GM19467 (cell line): ENCODE data around the gene PVRIG.
"Not testable (repeated sequence)": the region's sequence is repeated elsewhere in the genome, so short reads cannot be mapped to it uniquely, and the experiment has no call there.

Experiments
- ATAC-seq: cut with Tn5 transposase; IDR thresholded peaks from one replicate; pipeline ENCODE4 v1.9.1; 2021; ENCODE audit warnings: mild to moderate bottlenecking, moderate library complexity; ENCODE audit not compliant: unreplicated experiment

PVRIG gene

DNA sequence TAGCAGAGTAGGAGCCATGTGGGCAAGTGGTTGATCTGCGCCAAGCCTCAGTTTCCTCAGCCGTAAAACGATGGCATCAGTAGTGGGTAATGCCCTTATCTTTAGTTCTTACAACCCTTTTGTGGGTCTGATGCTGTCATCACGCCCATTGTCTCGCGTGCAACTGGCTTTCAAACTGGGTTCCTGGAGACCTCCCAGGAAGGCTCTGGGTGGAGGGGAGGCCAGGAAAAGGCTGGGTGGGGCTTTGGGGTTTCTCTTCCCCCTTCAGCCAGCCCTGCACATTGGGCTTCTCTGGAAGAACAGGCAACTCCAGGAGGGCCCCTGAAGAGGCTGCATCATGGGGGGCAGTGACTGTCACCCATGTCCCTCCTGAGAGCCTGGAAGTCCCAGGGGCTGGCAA is 5.1 kb downstream of the PVRIG start:
- ATAC-seq, result not testable (repeated sequence)

- ATAC-seq, result not testable (repeated sequence)
These were observed 15.0 kb downstream of the PVRIG start for GRCh38 chr7:100234660-100235317.

GRCh38 chr7:100239975-100240374 is 20.2 kb downstream of the PVRIG start:
- not testable (repeated sequence) for ATAC-seq

- ATAC-seq, result not testable (repeated sequence)
These were observed 23.6 kb downstream of the PVRIG start for GRCh38 chr7:100243385-100243784.

DNA sequence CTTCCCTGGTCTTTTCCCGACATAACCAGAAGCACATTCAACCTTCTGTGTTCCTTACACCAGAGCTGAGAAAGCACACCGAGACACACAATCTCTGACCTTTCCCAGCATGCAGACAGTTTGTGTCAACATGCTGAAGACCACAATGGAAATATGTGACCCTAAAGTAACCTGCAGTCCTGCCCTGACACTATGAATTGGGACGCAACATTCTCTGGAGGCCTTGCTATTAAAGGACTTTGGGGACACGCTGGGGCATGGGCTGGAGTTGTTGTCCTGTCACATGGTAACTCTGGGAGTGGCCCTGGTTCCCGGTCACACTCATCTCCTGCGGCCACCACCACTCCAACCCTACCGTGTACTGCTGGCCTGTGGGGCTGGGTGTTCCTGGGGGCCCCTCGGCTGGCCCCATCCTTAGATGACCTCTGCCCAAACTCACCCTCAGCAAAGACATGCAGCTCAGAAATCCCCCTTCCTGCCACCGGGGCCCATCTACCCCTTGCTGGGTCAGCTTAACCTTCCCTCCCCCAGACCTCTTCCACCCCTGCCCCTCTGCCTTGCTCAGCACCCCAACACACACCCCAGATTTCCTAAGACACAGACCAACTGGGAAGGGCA is 25.3 kb downstream of the PVRIG start:
- not testable (repeated sequence) for ATAC-seq

GRCh38 chr7:100246121-100246864 is 26.5 kb downstream of the PVRIG start:
- not testable (repeated sequence) for ATAC-seq

- not testable (repeated sequence) for ATAC-seq
These were observed 27.1 kb downstream of the PVRIG start for GRCh38 chr7:100246865-100247137.

GRCh38 chr7:100247152-100247757 is 27.5 kb downstream of the PVRIG start:
- ATAC-seq, result no peak

- no peak for ATAC-seq
These were observed 28.7 kb downstream of the PVRIG start for GRCh38 chr7:100248483-100248882.

DNA sequence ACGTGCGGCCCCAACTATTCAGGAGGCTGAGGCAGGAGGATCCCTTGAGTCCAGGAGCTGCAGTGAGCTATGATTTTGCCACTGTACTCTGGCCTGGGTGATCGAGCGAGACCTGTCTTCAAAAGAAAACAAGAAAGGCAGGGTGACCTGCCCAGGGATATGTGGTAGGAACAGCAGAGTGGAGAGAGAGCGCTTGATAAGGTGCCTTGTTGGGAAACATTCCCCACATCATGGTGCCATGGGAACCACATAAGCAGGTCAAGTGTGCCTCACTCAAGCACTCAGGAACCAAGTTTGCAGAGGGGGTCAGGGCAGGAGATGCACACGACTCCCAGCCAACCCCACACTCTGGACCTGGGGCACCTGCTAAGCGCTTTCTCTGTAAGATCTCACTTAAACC is 37.3 kb downstream of the PVRIG start:
- no peak for ATAC-seq

DNA sequence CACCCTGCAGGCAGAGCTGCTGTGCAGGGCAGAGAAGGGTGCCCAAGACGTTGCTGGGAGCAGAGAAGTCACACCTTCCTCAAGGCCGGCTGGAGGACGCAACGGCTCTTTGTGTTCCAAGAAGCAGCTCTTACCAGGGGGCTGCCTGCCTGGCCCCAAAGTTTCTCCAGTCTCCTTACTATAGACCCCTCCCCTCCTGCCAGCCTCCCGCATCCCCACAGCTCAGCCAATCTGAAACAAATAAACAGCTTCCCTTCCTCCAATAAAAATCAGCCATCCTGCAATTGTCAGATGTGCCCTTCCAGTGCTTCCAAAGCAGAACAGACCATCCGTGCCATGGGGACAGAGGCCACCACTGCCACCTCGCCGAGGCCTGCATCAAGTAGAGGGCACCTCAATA is 40.2 kb downstream of the PVRIG start:
- not testable (repeated sequence) for ATAC-seq

DNA sequence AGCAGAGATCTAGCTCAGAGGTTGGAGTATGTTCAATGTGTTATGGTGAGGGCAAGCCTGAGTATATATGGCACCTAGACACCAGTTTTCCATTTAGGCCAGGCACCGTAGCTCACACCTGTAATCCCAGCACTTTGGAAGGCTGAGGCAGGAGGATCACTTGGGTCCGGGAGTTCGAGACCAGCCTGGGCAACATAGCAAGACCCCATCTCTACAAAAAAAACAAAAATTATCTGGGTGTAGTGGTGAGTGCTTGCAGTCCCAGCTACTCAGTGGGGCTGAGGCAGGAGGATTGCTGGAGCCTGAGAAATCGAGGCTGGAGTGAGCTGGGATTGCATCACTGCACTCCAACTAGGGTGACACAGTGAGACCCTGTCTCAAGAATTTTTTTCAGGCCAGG is 43.1 kb downstream of the PVRIG start:
- ATAC-seq, result not testable (repeated sequence)

DNA sequence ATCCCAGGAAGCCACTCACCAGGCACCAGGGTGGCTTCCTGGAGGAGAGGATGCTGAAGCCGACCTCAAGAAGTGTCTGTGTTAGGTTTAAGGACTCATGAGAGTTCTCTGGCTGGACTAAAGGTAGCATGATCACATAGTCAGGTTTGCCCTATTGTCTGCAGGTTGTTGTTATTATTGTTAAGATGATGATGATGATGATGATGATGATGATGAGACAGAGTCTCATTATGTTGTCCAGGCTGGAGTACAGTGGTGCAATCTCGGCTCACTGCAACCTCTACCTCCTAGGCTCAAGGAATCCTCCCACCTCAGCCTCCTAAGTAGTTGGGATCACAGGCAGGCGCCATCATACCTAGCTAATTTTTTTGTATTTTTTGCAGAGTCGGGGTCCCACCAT is 44.5 kb downstream of the PVRIG start:
- not testable (repeated sequence) for ATAC-seq

DNA sequence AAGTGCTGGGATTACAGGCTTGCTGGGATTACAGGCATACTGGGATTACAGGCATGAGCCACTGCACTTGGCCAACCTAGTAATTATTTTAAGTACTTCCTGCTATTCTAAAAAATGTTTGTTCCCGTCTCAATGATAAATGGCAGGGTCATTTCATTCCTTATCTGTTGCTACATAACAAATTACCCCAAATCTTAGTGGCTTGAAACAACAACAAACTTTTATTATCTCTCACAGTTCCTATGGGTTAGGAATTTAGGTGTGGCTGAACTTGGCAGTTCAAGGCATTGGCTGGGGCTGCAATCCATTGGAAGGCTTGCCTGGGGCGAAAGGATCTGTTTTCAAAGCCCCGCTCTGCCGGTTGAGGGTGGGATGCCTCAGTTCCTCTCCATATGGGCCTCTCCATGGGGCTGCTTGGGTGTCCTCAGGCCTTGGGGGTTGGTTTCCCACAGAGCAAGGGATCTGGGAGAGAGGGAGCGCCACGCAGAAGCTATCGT is 45.0 kb downstream of the PVRIG start:
- ATAC-seq, result not testable (repeated sequence)

DNA sequence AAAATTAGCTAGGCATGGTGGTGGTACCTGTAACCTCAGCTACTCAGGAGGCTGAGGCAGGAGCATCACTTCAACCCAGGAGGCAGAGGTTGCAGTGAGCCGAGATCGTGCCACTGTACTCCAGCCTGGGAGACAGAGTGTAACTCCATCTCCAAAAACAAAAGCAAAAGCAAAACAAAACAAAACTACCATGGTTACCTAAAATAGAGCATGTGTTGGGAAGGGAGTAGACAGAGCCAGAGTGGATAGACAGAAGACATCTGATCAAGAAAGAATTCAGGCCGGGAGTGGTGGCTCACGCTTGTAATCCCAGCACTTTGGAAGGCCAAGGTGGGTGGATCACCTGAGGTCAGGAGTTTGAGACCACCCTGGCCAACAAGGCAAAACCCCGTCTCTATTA is 46.1 kb downstream of the PVRIG start:
- ATAC-seq, result not testable (repeated sequence)

DNA sequence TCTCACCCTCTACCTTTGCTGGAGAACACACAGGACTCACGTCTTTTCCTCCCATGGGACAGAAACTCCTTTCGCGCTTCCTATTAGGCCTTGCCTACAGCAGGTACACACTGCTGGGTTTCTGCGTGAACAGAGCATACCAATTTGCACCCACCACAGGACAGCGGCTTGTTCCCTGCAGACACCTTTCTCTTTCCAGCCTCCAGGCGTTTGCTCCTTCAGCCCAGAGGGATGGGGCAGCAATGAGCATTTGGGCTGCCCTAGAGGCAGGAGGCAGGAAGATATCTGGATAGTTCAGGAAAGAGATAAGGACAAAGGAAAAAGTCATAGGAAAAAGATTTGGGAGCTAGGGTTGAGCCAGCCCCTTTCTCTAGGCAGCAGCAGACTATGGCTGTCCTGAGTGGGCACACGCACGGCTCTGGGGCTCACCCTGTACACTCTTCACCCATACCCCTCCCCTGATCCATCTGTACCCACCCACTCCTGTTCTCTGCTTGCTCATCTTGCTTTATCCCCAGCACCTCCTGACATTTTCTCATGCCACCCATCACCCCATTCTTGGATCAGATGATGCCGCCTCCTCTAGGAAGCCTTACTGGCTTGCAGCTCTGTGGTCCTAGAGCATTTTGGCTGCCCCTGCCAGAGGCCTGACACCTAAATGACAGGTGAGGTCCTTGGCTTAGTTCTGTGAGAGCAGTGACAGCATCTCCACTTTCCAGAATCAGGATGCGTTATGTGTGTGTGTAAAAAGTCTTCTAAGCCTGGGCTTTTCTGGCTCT is 47.0 kb downstream of the PVRIG start:
- no peak for ATAC-seq

- no peak for ATAC-seq
These were observed 47.9 kb downstream of the PVRIG start for GRCh38 chr7:100267648-100268047.

- ATAC-seq, result not testable (repeated sequence)
These were observed 49.1 kb downstream of the PVRIG start for GRCh38 chr7:100268882-100269281.

DNA sequence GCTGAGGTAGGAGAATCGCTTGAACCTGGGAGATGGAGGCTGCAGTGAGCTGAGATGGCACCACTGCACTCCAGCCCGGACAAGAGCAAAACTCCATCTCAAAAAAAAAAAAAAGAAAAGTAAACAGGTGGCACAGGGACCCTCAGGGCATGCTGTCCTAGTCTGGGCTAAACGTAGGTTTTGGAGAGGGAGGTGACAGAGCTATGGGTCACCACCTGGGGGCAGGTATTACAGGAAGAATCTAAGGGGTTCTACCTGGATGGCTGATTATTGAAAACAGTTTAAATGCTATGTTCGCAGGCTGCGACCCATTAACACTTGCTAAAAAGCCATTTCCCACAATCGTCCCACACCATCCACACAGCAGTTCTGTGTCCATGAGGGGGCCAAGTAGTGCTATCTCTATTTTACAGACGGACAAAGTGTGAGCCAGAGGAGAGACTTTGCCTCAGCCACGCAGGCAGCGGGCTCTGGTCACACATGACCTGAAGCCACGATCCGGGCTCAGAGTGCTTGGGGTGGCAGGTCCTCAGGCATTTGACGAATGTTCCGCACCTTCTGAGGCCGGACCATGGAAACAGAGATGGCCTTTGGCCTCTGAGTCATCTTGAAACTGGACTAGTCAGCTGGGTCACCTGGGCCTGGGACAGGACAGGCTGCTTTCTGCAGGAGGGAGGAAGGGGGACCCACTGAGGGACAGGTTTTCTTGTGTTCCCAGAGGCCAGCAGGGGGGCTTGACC is 49.7 kb downstream of the PVRIG start:
- not testable (repeated sequence) for ATAC-seq
